Measurements from ENCODE around the gene CTXN1. TPM values are rescaled to one million over a fixed set of nuclear protein-coding genes. Genes with fewer than 3 reads are reported as not detected.

Gene CTXN1
- total RNA-seq, 1 donor from 2014 or later = 90.6 TPM

DNA sequence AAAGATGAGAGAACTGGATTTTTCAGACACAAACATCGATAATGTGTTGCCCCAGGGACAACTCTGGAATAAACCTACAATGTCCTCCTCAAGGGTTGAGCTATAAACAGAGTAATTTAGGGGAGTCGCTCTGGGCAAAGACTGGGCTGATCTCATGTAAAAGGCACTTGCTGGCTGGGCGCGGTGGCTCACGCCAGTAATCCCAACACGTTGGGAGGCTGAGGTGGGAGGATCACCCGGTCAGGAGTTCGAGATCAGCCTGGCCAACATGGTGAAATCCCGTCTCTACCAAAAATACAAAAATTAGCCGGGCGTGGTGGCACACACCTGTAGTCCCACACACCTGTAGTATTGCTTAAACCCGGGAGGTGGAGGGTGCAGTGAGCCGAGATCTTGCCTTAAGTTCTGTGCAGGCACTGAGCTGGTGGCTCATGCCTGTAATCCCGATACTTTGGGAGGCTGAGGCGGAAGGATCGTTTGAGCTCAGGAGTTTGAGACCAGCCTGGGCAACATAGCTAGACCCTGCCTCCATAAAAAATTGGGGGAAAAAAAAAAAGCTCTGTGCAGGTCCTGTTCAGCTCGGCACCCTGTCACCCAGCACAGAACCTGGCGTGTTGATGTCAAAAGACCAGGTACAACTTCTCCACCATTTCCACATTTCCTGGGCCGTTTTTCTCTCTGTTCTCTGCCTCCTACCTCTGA lies 16.1 kb upstream of the CTXN1 start:
- peak overlapping the region; percentile 97 for H3K4me3 Mint-ChIP-seq (ENCODE audit: unreplicated experiment)
- H3K9me3 Mint-ChIP-seq (ENCODE audit: unreplicated experiment) = peaks cover 17% of the 10 kb centered on the region
- H3K27me3 Mint-ChIP-seq (ENCODE audit: unreplicated experiment) = peaks cover 14% of the 10 kb centered on the region
- peaks cover 10% of the 10 kb centered on the region for H3K4me1 Mint-ChIP-seq (ENCODE audit: low read depth, unreplicated experiment)
- DNase-seq = no peak
- no peak overlapping the region for H3K27ac Mint-ChIP-seq (ENCODE audit: unreplicated experiment)
- TF ChIP-seq, protein P1, sequence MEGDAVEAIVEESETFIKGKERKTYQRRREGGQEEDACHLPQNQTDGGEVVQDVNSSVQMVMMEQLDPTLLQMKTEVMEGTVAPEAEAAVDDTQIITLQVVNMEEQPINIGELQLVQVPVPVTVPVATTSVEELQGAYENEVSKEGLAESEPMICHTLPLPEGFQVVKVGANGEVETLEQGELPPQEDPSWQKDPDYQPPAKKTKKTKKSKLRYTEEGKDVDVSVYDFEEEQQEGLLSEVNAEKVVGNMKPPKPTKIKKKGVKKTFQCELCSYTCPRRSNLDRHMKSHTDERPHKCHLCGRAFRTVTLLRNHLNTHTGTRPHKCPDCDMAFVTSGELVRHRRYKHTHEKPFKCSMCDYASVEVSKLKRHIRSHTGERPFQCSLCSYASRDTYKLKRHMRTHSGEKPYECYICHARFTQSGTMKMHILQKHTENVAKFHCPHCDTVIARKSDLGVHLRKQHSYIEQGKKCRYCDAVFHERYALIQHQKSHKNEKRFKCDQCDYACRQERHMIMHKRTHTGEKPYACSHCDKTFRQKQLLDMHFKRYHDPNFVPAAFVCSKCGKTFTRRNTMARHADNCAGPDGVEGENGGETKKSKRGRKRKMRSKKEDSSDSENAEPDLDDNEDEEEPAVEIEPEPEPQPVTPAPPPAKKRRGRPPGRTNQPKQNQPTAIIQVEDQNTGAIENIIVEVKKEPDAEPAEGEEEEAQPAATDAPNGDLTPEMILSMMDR (IDR thresholded peaks at IDR 0.05; ENCODE audit: partially characterized antibody, unreplicated experiment) = no peak
- H3K36me3 Mint-ChIP-seq (ENCODE audit: unreplicated experiment) = no peaks in the 10 kb centered on the region

DNA sequence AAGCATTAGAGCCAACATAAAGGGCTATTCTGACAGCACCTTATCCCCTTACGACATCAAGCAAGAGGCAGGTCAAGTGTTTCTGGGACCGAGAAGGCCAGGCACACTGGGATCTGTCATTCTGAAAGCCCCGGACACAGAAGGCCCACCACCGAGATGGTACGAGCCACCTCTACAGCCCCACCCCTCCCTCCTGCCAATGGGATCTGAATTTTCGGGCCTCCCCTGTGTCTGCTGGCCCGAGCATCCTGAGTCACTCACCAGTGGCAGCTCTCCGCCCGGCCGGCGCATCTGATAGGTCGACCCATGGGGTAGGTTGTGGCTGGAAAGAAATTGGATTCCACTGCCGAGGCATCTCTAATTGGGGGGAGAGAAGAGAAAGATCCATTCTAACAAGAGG lies 14.9 kb upstream of the CTXN1 start:
- no peak for DNase-seq
- Mint-ChIP-seq H3K4me3 (ENCODE audit: unreplicated experiment) (no peak overlapping the region), H3K9me3 (ENCODE audit: unreplicated experiment) (peaks cover 17% of the 10 kb centered on the region), H3K4me1 (ENCODE audit: low read depth, unreplicated experiment) (peaks cover 10% of the 10 kb centered on the region), H3K36me3 (ENCODE audit: unreplicated experiment) (no peaks in the 10 kb centered on the region), H3K27ac (ENCODE audit: unreplicated experiment) (no peak overlapping the region), H3K27me3 (ENCODE audit: unreplicated experiment) (peaks cover 14% of the 10 kb centered on the region)
- TF ChIP-seq, protein P1 (IDR thresholded peaks at IDR 0.05; ENCODE audit: partially characterized antibody, unreplicated experiment) = no peak

- TF ChIP-seq, protein P1 (IDR thresholded peaks at IDR 0.05; ENCODE audit: partially characterized antibody, unreplicated experiment) = no peak
- H3K36me3 Mint-ChIP-seq (ENCODE audit: unreplicated experiment) = no peaks in the 10 kb centered on the region
- no peaks in the 10 kb centered on the region for H3K9me3 Mint-ChIP-seq (ENCODE audit: unreplicated experiment)
- H3K4me3 Mint-ChIP-seq (ENCODE audit: unreplicated experiment) = no peak overlapping the region
- H3K27me3 Mint-ChIP-seq (ENCODE audit: unreplicated experiment) = peaks cover 5% of the 10 kb centered on the region
- H3K27ac Mint-ChIP-seq (ENCODE audit: unreplicated experiment) = no peak overlapping the region
- peaks cover 3% of the 10 kb centered on the region for H3K4me1 Mint-ChIP-seq (ENCODE audit: low read depth, unreplicated experiment)
- DNase-seq = no peak
These were observed 8.8 kb upstream of the CTXN1 start for GRCh38 chr19:7934766-7935165.

- TF ChIP-seq, protein P1 (IDR thresholded peaks at IDR 0.05; ENCODE audit: partially characterized antibody, unreplicated experiment) = peak; percentile 1
- Mint-ChIP-seq H3K36me3 (ENCODE audit: unreplicated experiment) (no peaks in the 10 kb centered on the region), H3K4me3 (ENCODE audit: unreplicated experiment) (no peak overlapping the region), H3K4me1 (ENCODE audit: low read depth, unreplicated experiment) (peaks cover 3% of the 10 kb centered on the region), H3K9me3 (ENCODE audit: unreplicated experiment) (no peaks in the 10 kb centered on the region), H3K27me3 (ENCODE audit: unreplicated experiment) (peaks cover 5% of the 10 kb centered on the region), H3K27ac (ENCODE audit: unreplicated experiment) (no peak overlapping the region)
- no peak for DNase-seq
These were observed 8.1 kb upstream of the CTXN1 start for GRCh38 chr19:7933828-7934725.

DNA sequence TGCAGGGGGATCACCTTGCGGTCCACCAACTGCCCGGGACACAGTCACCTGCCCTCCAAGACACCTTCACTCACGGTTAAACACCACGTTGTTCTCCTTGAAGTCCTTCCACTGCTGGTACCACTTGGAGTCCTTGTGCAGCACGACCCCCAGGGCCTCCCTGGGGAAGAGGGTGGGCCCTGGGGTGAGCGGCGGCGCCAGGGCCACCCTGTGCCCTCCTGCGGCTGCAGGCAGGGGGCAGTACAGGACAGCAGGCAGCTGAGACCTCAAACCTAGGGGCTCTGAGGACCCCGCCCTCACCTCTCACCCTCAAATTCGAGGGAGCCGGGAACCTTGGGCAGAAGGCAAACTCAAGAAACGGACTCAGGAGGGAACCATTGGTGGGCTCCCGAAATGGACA lies 7.5 kb upstream of the CTXN1 start:
- TF ChIP-seq, protein P1 (IDR thresholded peaks at IDR 0.05; ENCODE audit: partially characterized antibody, unreplicated experiment) = peak; percentile 23
- Mint-ChIP-seq H3K4me3 (ENCODE audit: unreplicated experiment) (no peak overlapping the region), H3K4me1 (ENCODE audit: low read depth, unreplicated experiment) (peaks cover under 1% of the 10 kb centered on the region), H3K27ac (ENCODE audit: unreplicated experiment) (no peak overlapping the region), H3K27me3 (ENCODE audit: unreplicated experiment) (peaks cover 2% of the 10 kb centered on the region), H3K9me3 (ENCODE audit: unreplicated experiment) (no peaks in the 10 kb centered on the region), H3K36me3 (ENCODE audit: unreplicated experiment) (no peaks in the 10 kb centered on the region)
- DNase-seq = no peak
